H1 (cell line): Measurements from ENCODE around the gene CTIF.

Experiments used
- EZH2 ChIP-seq: fragments of 200-600 bp; sonication (generic); IDR thresholded peaks from 2 replicates; pipeline ENCODE4 v1.7.1; 2012; ENCODE audit warnings: low read depth, mild to moderate bottlenecking, moderate library complexity, low read length, inconsistent platforms; ENCODE audit not compliant: severe bottlenecking
- SIN3A ChIP-seq, 2 experiments: IDR thresholded peaks in 1 of 2; conservative IDR thresholded peaks in 1 of 2; 2 replicates each; pipeline ENCODE4 v1.6.1; 2011 to 2012; ENCODE audit warnings: low read length in 2 of 2, improper control_type of control experiment in 1 of 2, low read depth in 1 of 2, mild to moderate bottlenecking in 1 of 2

GRCh38 chr18:48541747-48542400, 3.0 kb downstream of the CTIF start:
- TF ChIP-seq SIN3A (conservative IDR thresholded peaks at IDR 0.05 in 1 of 2, IDR thresholded peaks at IDR 0.05 in 1 of 2; ENCODE audit: low read depth in 1 of 2, low read length in 2 of 2) (no peak), EZH2 (no peak)
